ENCODE measurements around the gene PYROXD2.

The PYROXD2 gene

GRCh38 chr10:98339799-98340198, 75.2 kb downstream of the PYROXD2 start:
- Histone ChIP-seq H3K36me3 (no peaks in the 10 kb centered on the region), H3K9me3 (ENCODE audit: severe bottlenecking) (no peaks in the 10 kb centered on the region), H3K27me3 (ENCODE audit: insufficient read depth, low read depth, severe bottlenecking) (no peaks in the 10 kb centered on the region), H3K27ac (no peak overlapping the region), H3K4me3 (ENCODE audit: low read depth, low read length) (no peak overlapping the region)
- no peak for TF ChIP-seq CTCF (IDR thresholded peaks at IDR 0.05; ENCODE audit: low read depth, low read length)
- no peak for DNase-seq

- H3K9me3 ChIP-seq (ENCODE audit: severe bottlenecking) = no peaks in the 10 kb centered on the region
- H3K27me3 ChIP-seq (ENCODE audit: insufficient read depth, low read depth, severe bottlenecking) = no peaks in the 10 kb centered on the region
- no peaks in the 10 kb centered on the region for H3K36me3 ChIP-seq
- no peak overlapping the region for H3K27ac ChIP-seq
- TF ChIP-seq CTCF (IDR thresholded peaks at IDR 0.05; ENCODE audit: low read depth, low read length) = no peak
- no peak overlapping the region for H3K4me3 ChIP-seq (ENCODE audit: low read depth, low read length)
- DNase-seq = no peak
Measured at GRCh38 chr10:98338896-98339295, 76.1 kb downstream of the PYROXD2 start.

- no peaks in the 10 kb centered on the region for H3K36me3 ChIP-seq
- H3K4me3 ChIP-seq (ENCODE audit: low read depth, low read length) = no peak overlapping the region
- H3K27ac ChIP-seq = no peak overlapping the region
- no peaks in the 10 kb centered on the region for H3K9me3 ChIP-seq (ENCODE audit: severe bottlenecking)
- DNase-seq = no peak
- TF ChIP-seq CTCF (IDR thresholded peaks at IDR 0.05; ENCODE audit: low read depth, low read length) = no peak
- no peaks in the 10 kb centered on the region for H3K27me3 ChIP-seq (ENCODE audit: insufficient read depth, low read depth, severe bottlenecking)
Measured at GRCh38 chr10:98338318-98338717, 76.7 kb downstream of the PYROXD2 start.

GRCh38 chr10:98337484-98337883, 77.5 kb downstream of the PYROXD2 start:
- Histone ChIP-seq H3K36me3 (no peaks in the 10 kb centered on the region), H3K4me3 (ENCODE audit: low read depth, low read length) (no peak overlapping the region), H3K27me3 (ENCODE audit: insufficient read depth, low read depth, severe bottlenecking) (no peaks in the 10 kb centered on the region), H3K9me3 (ENCODE audit: severe bottlenecking) (no peaks in the 10 kb centered on the region), H3K27ac (no peak overlapping the region)
- DNase-seq = no peak
- no peak for TF ChIP-seq CTCF (IDR thresholded peaks at IDR 0.05; ENCODE audit: low read depth, low read length)

Measured in WERI-Rb-1 (cell line).